Hypothalamus (tissue), 51 donors: ENCODE results near the gene MVD.
A peak's percentile ranks its signal among the peaks of the same experiment; 100 is the strongest.

ENCODE experiments used
- DNase-seq, 51 donors: peaks; one replicate each; lab custom pipeline; 2025; lab: John Stamatoyannopoulos, UW

The MVD gene

GRCh38 chr16:88659160-88659559 is 3.7 kb downstream of the MVD start:
- DNase-seq, result no peak

DNA sequence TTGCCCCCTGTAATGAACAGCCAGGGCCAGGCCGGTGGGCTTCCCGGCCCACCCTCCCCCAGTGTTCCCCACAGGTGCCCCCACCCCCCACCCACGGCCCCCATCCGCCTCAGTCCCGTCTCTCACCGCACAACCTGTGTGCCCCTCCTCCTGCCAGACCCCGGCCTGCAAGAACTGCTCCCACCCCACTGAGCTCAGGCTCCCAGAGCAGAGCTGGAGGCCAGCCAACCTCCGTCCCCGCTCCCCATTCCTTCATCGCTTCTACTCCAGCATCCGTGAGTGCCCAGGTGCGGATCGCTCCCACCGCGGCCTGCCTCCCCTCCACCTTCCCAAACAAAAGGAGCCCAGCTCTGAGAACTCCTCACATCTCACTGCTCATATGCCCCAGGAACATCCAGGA is 4.2 kb downstream of the MVD start:
- DNase-seq, result no peak

DNA sequence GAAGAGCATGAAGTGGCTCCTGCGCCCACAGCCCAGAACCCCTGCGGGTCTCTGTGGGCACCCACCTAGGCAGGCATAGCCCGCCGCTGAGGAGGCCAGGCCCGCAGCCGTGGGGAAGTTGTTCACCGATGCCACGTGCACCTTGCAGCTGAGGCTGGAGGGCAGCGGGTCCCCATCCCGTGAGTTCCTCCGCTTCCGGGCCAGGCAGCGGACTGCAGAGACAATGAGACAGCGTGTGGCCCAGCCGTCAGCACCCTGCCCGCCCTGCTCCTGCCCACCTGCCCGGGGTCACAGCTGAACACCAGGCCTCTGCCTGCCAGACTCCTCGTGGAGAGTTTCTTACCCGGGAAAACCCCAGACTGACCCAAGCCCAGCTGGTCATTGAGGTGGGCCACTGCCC is 5.5 kb downstream of the MVD start:
- DNase-seq, result no peak

GRCh38 chr16:88656291-88656980 is 6.5 kb downstream of the MVD start:
- no peak for DNase-seq

- no peak for DNase-seq
These were observed 7.1 kb downstream of the MVD start for GRCh38 chr16:88655733-88656281.

DNA sequence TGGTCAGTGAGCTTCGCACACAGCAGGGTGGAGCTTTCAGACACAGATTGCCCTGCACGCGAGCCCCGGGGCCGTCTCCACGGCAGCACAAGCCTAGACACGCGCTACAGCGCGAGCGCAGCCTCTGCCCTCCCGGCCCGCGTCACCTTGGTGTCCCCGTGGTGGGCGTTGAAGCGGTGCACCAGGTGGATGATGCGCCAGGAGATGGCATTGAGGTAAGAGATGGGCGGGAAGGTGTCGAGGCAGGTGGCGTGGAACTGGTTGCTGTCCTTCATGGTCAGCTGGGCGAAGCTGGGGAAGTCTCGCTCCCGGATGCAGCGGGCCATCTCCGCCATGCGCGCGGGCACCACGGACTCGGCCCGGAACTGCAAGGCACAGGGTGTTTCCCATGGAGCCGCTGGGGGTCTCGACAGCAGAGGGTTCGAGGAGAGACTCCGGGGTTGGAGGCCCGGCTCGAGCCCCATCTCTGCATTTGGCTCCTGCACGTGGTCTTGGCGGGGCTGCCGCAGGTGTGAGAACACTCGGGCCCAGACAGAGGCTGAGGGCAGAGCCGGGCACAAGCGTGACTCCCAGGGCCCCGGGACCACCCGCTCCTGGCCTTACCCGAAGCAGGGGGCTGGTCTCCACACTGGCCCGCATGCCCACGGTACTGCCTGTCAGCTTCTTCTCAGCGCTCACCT is 7.7 kb downstream of the MVD start:
- DNase-seq, result no peak

GRCh38 chr16:88654363-88655052 is 8.4 kb downstream of the MVD start:
- DNase-seq, result no peak

DNA sequence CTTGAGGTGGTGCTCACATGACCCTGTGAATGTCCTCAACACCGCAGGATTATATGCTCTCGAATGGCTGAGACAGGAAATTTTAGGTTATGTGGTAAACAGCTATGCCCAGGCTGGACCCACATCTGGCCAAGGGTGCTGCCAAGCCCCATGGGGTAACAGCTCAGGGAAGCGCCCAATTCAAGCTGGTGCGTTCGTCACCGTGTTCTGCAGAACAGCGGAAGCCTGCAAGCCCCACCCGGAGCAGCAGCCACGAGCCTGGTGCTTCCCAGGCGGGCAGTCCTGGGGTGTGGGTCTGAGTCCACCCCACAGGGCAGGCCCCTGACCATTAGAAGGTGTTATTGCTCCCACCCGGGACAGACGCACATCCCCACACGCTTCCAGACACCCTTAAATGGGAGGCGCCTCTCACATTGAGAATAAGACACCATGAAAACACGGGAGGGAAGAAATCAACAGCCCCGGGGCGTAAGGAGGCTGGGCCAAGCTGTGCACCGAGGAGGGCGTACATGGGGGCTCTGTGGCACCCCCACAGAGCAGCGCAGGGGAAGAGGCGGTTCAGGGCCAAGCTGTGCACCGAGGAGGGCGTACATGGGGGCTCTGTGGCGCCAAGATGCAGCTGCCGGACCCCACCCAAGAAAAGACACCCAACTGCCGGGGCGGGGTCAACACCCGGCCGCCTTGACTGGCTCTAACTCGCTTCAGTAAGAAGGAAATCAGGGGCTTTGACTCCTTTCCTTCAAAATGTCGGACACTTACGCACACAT is 9.1 kb downstream of the MVD start:
- no peak for DNase-seq

GRCh38 chr16:88653101-88653500 is 9.8 kb downstream of the MVD start:
- DNase-seq, result no peak

DNA sequence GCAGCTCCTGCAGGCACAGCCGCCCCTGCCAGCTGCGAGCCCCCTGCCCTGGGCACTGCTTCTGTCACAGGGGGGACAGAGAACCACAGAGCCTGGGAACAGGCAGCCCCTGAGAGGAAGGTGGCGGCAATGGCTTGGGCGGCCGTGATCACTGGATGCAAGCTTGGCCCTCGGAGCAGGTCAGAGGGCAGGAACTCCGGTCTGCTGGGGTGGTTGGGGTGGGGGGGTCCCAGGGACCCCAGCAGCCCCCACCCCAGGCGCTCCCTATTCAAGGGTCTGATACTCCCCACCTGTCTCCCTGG is 10.2 kb downstream of the MVD start:
- DNase-seq, result no peak

DNA sequence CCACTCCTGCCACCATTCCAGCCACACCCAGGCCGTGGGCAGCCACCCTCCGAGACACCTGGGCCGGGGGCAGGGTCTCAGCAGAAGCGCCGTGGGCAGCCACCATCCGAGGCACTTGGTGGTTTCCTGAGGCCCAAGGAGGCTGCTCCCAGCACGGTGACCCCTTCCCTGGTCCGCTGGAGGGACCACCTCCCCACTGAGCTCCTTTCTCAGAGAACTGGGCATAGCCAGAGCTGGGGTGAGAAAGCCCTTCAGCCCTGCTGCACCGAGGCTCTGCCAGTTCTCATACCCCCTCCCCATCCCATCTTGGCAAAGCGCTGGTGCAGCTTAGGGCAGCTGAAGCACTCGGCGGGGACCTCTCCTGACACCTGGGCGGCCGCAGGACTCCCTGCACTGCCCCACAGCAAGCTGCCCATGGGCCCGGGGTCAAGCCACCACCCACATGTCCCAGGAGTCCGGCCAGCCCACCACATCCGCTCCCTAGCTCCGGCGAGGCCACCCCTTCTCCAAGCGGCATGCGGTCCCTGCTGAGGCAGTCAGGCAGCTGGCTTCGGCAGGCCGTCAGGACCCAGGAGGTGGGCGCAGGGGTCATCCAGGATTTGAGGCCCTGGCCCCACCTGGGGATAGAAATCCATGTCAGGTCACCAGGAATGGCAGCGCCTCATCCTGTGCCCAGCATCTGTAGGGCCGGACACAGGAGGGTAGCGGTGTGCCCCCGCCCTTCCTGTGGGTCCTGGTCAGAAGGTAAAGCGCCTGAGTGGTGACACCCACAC is 10.7 kb downstream of the MVD start:
- no peak for DNase-seq

- DNase-seq, result no peak
These were observed 11.5 kb downstream of the MVD start for GRCh38 chr16:88651276-88651988.

GRCh38 chr16:88650749-88651275 is 12.1 kb downstream of the MVD start, which contains the start of gene CYBA:
Gene CYBA (minus strand): TSS chr16:88651053. CDS start chr16:88651013, 40 bp downstream.
- peak in 25 of 51 donors; percentile 4 to 56 (median 26) for DNase-seq

DNA sequence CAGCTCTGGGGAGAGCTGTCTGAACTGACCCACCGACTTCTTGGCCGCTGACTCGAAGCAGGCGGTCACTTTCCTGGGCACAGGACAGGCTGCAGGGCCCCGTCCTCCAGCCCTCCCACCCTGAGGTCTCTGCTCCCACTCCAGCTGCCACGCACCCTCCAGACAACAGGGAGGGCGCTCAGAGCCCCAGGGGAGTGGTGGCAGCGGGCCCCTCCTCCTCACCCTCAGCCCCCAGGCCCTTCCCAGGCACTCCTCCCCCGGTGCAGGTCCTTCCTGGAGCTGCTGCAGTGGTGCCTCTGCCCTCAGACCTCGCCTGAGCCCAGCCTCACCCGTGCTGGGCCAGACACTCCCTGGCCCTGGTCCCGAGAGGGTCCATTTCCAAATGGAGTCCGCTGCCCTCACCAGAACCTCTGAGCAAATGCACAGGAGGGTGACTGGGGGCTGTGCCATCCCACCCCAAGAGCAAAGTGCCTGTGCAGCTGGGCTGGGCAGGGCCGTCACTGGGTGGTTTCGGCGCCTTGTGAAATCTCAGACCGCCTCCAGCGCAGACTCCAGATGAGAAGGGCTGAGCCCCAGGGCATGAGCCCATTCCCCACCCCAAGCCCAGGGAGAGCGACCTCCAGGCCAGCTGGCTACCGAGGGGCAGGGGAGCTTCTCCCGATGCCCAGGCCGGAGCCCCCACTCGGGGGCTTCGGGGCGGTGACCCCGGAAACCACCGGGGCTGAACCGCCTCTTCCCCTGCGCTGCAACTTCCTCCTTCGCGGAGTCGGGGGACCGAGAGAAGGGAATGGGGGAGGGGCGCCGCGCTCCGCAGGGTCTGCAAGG is 12.8 kb downstream of the MVD start:
- peak in 3 of 51 donors; percentile 8 to 30 (median 15) for DNase-seq

DNA sequence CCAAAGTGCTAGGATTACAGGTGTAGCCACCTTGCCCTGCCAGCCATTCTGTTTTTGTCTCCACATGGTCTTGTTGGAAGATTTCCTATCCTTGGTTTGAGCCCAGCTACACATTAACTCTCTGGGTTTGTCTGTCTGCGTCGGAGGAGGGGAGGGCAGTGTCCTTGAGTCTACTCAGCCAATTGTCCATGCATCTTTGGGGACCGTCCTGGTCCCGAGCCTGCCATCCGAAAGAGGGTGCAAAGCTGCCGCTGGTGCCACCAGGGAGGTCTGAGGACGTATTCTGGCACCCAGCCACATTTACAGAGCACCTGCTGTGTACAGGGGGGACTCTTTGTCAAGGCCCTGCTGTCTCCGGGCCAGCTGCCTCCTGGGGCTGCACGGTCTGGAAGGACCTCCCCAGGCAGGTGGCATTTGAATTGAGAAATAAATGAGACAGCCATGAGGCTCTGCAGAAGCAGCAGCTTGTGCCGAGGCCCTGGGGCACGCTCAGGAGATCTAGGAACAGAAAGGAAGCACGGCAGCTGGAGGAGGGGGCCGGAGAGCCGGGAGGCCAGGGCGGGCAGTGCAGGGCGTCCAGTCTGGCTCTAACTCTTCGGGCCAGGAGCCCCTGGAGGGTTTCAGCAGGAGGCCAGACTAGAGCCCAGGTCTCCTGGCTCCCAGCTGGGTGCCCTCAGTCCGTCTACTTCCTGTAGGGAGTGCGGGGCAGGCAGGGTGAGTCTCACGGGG is 13.5 kb downstream of the MVD start:
- no peak for DNase-seq

GRCh38 chr16:88647178-88648070 is 15.5 kb downstream of the MVD start:
- no peak for DNase-seq
